Activated B cell treated with CpG ODN at 0.5 μM for 24 hours (primary cell): ENCODE results near the gene SMIM35. TPM values are rescaled to one million over a fixed set of nuclear protein-coding genes. Genes with fewer than 3 reads are reported as not detected.

ENCODE experiments used
- ATAC-seq: fragments of 200-7000 bp; cut with Tn5 transposase; one replicate; pipeline ENCODE4 v1.10.0; 2021; ENCODE audit warnings: low read depth, mild to moderate bottlenecking, moderate library complexity
- CTCF ChIA-PET: fragments of 350-600 bp; sonication (Branson Sonifier 250); formaldehyde crosslinking; loops from one replicate; lab custom pipeline; 2021; ENCODE audit warnings: antibody characterized with exemption; lab: Charles Lee
- POLR2A ChIA-PET: fragments of 350-600 bp; sonication (Branson Sonifier 250); formaldehyde crosslinking; loops from one replicate; lab custom pipeline; 2021; ENCODE audit warnings: antibody characterized with exemption; lab: Charles Lee
- DNase-seq: peaks from one replicate; pipeline ENCODE4 v3.0.0; 2022
- H3K27ac Mint-ChIP-seq: one replicate; pipeline ENCODE4 v1.8.0; 2020; ENCODE audit warnings: mixed read lengths
- H3K27me3 Mint-ChIP-seq: one replicate; pipeline ENCODE4 v1.8.0; 2021; ENCODE audit warnings: mixed read lengths
- H3K36me3 Mint-ChIP-seq: one replicate; pipeline ENCODE4 v1.8.0; 2021; ENCODE audit warnings: low read depth, mixed read lengths
- H3K4me1 Mint-ChIP-seq: one replicate; pipeline ENCODE4 v1.8.0; 2021; ENCODE audit warnings: mixed read lengths
- H3K4me3 Mint-ChIP-seq: one replicate; pipeline ENCODE4 v1.8.0; 2020; ENCODE audit warnings: mild to moderate bottlenecking, mixed read lengths
- H3K9me3 Mint-ChIP-seq: one replicate; pipeline ENCODE4 v1.8.0; 2020; ENCODE audit warnings: mixed read lengths
- CTCF ChIP-seq: fragments of 200-600 bp; IDR thresholded peaks from one replicate; pipeline ENCODE4 v1.8.0; 2022; ENCODE audit warnings: antibody characterized with exemption, mild to moderate bottlenecking
- intact Hi-C: fragments of 100-400 bp; cut with micrococcal nuclease; formaldehyde crosslinking; loops from one replicate; pipeline ENCODE4 v1.15.1; 2024
- total RNA-seq: library from RNA; stranded (reverse); gene quantifications from 2 replicates; pipeline ENCODE4 v1.2.3, GENCODE V29; 2022

SMIM35 gene
- total RNA-seq, 1 donor from 2014 or later: 1.8 TPM

GRCh38 chr11:118073554-118073953 is 13.2 kb downstream of the SMIM35 start:
- DNase-seq (no peak), ATAC-seq (no peak)
- no peaks in the 10 kb centered on the region for H3K36me3 Mint-ChIP-seq
- intact Hi-C loops: no loop called here
- POLR2A ChIA-PET: no interaction called here
- H3K9me3 Mint-ChIP-seq: no peaks in the 10 kb centered on the region
- no peaks in the 10 kb centered on the region for H3K4me1 Mint-ChIP-seq
- H3K27me3 Mint-ChIP-seq: peaks cover 17% of the 10 kb centered on the region
- no peak for TF ChIP-seq CTCF
- no peak overlapping the region for H3K27ac Mint-ChIP-seq
- CTCF ChIA-PET: no interaction called here
- no peak overlapping the region for H3K4me3 Mint-ChIP-seq

DNA sequence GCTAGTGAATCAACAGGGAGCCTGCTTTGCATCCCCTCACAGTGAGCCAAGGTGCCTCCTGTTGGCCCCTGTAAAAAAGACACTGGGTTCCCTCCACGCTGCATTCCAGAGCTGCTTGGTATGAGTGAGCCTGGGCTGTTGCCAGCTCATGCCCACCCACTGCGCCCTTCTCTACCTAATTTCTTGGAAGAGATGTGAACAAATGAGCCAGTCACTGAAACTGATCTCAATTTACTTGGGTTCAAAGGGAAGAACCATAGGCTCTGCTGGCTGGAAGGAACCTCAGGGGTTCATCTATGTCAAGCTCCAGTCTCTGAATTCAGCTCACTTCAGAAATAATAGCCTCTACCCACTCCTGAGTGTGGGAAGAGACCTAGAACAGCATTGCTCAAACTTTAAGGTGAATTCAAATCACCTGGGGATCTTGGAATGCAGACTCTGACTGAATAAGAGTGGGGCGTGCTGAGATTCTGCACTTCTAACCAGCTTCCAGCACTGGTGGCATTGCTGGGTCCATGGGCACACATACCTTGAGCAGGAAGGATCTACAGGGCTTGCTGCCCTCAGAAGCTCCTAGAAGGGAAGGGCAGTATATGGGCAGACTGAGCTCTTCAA is 15.2 kb downstream of the SMIM35 start:
- Mint-ChIP-seq H3K27ac (no peak overlapping the region), H3K4me3 (no peak overlapping the region), H3K36me3 (no peaks in the 10 kb centered on the region), H3K9me3 (no peaks in the 10 kb centered on the region), H3K4me1 (no peaks in the 10 kb centered on the region), H3K27me3 (peaks cover 13% of the 10 kb centered on the region)
- CTCF ChIA-PET: interaction anchor here (0.5 to 1.0 kb wide), 2 partner anchors 100 to 552 kb away, joined by 3 read pairs; no protein-coding TSS in a partner anchor
- TF ChIP-seq CTCF: no peak
- no peak for DNase-seq
- intact Hi-C loops: no loop called here
- no peak for ATAC-seq
- POLR2A ChIA-PET: no interaction called here

DNA sequence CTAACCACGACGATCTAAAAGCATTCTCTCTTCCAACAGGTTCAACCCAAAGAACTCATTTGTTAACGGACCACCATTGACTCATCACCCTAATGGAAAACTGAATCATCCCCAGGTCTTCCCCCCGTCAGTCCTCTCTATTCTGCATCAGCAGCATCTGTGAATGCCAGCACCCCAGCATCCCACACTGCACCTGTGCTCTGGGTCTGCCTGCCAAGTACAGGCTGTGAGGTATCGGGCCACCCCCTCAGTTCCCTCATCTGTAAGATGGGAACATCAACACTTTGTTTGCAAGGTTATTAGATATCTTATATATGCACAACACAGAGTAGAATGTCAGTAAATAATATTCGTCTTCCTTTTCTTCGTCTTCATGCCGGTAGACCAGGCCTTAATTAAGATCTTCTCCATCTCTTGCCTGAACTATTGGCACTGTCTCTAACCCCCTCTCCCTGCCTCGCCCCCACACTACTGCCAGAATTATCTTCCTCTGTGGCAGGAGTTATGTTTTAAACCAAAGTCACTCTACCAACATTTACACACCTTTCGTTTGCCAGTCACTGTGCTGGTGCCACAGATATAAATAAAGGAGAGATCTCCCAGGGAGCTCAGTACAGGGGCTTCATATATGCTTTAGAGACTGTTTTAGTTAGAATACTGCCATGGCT is 17.7 kb downstream of the SMIM35 start:
- Mint-ChIP-seq H3K27ac (no peak overlapping the region), H3K9me3 (no peaks in the 10 kb centered on the region), H3K4me1 (no peaks in the 10 kb centered on the region), H3K4me3 (no peak overlapping the region), H3K27me3 (peaks cover 18% of the 10 kb centered on the region), H3K36me3 (no peaks in the 10 kb centered on the region)
- no peak for TF ChIP-seq CTCF
- ChIA-PET CTCF (no interaction called here), POLR2A (interaction anchor here (0.5 kb wide), 1 partner anchor 48 kb away, joined by 4 read pairs; no protein-coding TSS in a partner anchor)
- intact Hi-C loops: no loop called here
- no peak for ATAC-seq
- DNase-seq: no peak

DNA sequence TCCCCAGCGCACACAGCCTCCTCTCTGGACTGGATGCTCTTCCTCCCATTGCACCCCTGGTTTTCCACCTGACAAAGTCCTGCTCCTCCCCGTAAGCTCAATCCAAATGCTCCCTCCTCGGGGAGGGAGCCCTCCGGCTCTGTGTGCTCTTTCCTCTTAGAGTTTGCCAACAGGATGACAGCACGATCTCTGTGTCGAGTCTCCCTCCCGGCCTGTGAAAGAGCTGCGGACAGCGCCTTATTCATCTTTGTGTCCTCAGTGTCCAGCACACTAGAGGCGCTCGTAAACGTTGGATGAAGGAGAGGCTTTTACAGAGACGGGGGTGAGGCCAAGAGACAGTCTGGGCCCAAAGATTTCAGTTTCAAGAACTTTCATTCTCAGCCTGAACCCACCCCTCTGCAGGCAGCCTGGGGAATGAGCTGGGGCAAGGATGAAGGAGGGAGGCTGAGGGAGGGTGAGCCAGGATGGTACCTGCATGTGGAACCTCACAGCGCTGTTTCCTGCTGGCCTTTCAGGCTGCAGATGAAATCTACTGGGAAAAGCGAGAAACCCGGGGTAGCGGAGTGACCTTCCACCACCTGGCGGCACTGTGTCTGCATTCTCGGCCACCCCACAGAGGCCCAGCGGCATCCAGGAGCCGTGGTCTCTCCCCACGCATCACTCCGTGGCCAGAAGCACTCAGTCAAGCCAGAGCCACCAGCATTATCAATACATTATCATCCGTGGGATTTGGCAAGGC is 18.4 kb downstream of the SMIM35 start:
- no peaks in the 10 kb centered on the region for H3K9me3 Mint-ChIP-seq
- intact Hi-C loops: no loop called here
- no peak for TF ChIP-seq CTCF
- ChIA-PET POLR2A (no interaction called here), CTCF (no interaction called here)
- H3K4me1 Mint-ChIP-seq: no peaks in the 10 kb centered on the region
- H3K4me3 Mint-ChIP-seq: no peak overlapping the region
- no peaks in the 10 kb centered on the region for H3K36me3 Mint-ChIP-seq
- ATAC-seq (no peak), DNase-seq (no peak)
- peaks cover 22% of the 10 kb centered on the region for H3K27me3 Mint-ChIP-seq
- H3K27ac Mint-ChIP-seq: no peak overlapping the region

GRCh38 chr11:118067006-118067405 is 19.8 kb downstream of the SMIM35 start:
- ATAC-seq (no peak), DNase-seq (no peak)
- no peaks in the 10 kb centered on the region for H3K4me1 Mint-ChIP-seq
- no peaks in the 10 kb centered on the region for H3K36me3 Mint-ChIP-seq
- H3K27ac Mint-ChIP-seq: no peak overlapping the region
- ChIA-PET CTCF (no interaction called here), POLR2A (no interaction called here)
- no peak overlapping the region for H3K4me3 Mint-ChIP-seq
- TF ChIP-seq CTCF: no peak
- intact Hi-C loops: no loop called here
- H3K27me3 Mint-ChIP-seq: peaks cover 22% of the 10 kb centered on the region
- no peaks in the 10 kb centered on the region for H3K9me3 Mint-ChIP-seq
